Measurements from ENCODE around the gene GRM4. TPM values are rescaled to one million over a fixed set of nuclear protein-coding genes. Genes with fewer than 3 reads are reported as not detected.

The GRM4 gene
- total RNA-seq, 1 experiment from 2014 or later = 5.6 TPM

GRCh38 chr6:33981421-33981820 is 164.5 kb downstream of the GRM4 start:
- Histone ChIP-seq H3K18ac (ENCODE audit: insufficient read length, low read depth, low read length) (no peak overlapping the region), H3K79me1 (ENCODE audit: insufficient read depth, low read depth, low read length, poor library complexity, severe bottlenecking) (no peaks in the 10 kb centered on the region), H4K5ac (ENCODE audit: insufficient read length, low read depth, low read length) (no peak overlapping the region), H3K23me2 (ENCODE audit: insufficient read length, low read depth, low read length, poor library complexity, severe bottlenecking) (no peaks in the 10 kb centered on the region), H3K9me3 (ENCODE audit: control insufficient read depth, low read depth, low read length) (no peaks in the 10 kb centered on the region), H3K27ac (ENCODE audit: insufficient read length, low read depth, low read length) (no peak overlapping the region), H2BK120ac (ENCODE audit: low read depth, low read length, poor library complexity, severe bottlenecking) (no peak overlapping the region), H2AK5ac (ENCODE audit: insufficient read length, low read length) (no peak overlapping the region), H4K91ac (ENCODE audit: insufficient read length, low read depth, low read length) (no peak overlapping the region), H3K4ac (ENCODE audit: low read depth, low read length) (no peak overlapping the region), H4K20me1 (ENCODE audit: control insufficient read depth, insufficient read depth, insufficient read length) (no peaks in the 10 kb centered on the region), H3K79me2 (ENCODE audit: insufficient read depth, low read length) (no peaks in the 10 kb centered on the region), H2BK20ac (ENCODE audit: low read depth, low read length, poor library complexity, severe bottlenecking) (no peak overlapping the region), H2BK15ac (ENCODE audit: low read depth, low read length) (no peak overlapping the region), H2AFZ (ENCODE audit: low read length) (no peak overlapping the region), H2BK5ac (ENCODE audit: insufficient read length, low read length) (no peak overlapping the region), H2BK12ac (ENCODE audit: insufficient read length, low read depth, low read length) (no peak overlapping the region), H3K9ac (ENCODE audit: extremely low read depth, insufficient read length, low read length) (no peak overlapping the region), H3K27me3 (ENCODE audit: insufficient read depth, low read length) (no peaks in the 10 kb centered on the region; the same call in 1 of the 2 replicates), H4K8ac (replicated peaks; ENCODE audit: insufficient read length, low read depth, low read length) (no peak overlapping the region), H3K4me2 (ENCODE audit: insufficient read depth, insufficient read length, low read length) (no peak overlapping the region), H3K56ac (ENCODE audit: insufficient read length, low read depth, low read length) (no peak overlapping the region), H3T11ph (ENCODE audit: low read length) (no peak overlapping the region), H3K14ac (ENCODE audit: insufficient read depth, low read length) (no peak overlapping the region), H3K4me1 (ENCODE audit: insufficient read depth, low read length) (no peaks in the 10 kb centered on the region; the same call in 1 of the 2 replicates), H3K23ac (ENCODE audit: insufficient read length, low read depth, low read length) (no peak overlapping the region)
- no peak overlapping the region for H3K4me3 Mint-ChIP-seq
- WGBS (ENCODE audit: extremely low coverage, insufficient read length, low lambda C conversion rate) = no CpG with 5 or more reads among the region's 7 CpGs
- H3K27me3 Mint-ChIP-seq (ENCODE audit: low read depth) = peaks cover 46% of the 10 kb centered on the region
- DNase-seq = peak; percentile 10
- TF ChIP-seq, protein P1, sequence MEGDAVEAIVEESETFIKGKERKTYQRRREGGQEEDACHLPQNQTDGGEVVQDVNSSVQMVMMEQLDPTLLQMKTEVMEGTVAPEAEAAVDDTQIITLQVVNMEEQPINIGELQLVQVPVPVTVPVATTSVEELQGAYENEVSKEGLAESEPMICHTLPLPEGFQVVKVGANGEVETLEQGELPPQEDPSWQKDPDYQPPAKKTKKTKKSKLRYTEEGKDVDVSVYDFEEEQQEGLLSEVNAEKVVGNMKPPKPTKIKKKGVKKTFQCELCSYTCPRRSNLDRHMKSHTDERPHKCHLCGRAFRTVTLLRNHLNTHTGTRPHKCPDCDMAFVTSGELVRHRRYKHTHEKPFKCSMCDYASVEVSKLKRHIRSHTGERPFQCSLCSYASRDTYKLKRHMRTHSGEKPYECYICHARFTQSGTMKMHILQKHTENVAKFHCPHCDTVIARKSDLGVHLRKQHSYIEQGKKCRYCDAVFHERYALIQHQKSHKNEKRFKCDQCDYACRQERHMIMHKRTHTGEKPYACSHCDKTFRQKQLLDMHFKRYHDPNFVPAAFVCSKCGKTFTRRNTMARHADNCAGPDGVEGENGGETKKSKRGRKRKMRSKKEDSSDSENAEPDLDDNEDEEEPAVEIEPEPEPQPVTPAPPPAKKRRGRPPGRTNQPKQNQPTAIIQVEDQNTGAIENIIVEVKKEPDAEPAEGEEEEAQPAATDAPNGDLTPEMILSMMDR (conservative IDR thresholded peaks at IDR 0.05) = no peak
- no peak overlapping the region for H3K27ac Mint-ChIP-seq
- peaks cover 17% of the 10 kb centered on the region in 2 experiments for H3K4me1 Mint-ChIP-seq
- peaks cover 0 to 1% of the 10 kb centered on the region in 2 experiments; a peak in 2 of 5 replicates for H3K9me3 Mint-ChIP-seq
- peaks cover 0 to 2% (median 0%) of the 10 kb centered on the region in 3 experiments; a peak in 2 of 7 replicates for H3K36me3 Mint-ChIP-seq (ENCODE audit: insufficient read depth in 1 of 3, low read depth in 3 of 3)

Data from H9 (cell line).